Measurements from ENCODE around the gene PAK4. TPM values are rescaled to one million over a fixed set of nuclear protein-coding genes. Genes with fewer than 3 reads are reported as not detected.

The PAK4 gene
- total RNA-seq, 1 donor = 9.0 TPM

DNA sequence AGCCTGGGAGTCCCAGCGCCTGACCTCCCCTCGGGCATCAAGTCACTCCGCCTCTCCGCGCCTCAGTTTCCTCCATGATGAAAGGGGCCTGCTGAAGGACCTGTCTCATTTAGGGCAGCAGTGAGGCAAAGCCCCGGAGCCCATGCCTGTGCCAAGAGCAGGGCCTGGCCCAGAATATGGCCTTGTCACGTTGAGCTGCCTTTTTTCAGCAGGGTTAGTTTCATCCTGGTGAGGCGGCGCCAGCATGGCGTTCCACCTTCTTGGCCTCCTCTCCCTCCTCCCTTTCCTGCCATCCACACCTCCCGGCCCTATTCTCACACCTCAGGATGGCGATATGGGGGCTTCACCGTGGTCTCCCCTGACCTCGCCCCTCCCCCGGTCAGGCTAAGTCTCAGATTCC is 30.2 kb downstream of the PAK4 start:
- no peak for DNase-seq (ENCODE audit: low read depth)

DNA sequence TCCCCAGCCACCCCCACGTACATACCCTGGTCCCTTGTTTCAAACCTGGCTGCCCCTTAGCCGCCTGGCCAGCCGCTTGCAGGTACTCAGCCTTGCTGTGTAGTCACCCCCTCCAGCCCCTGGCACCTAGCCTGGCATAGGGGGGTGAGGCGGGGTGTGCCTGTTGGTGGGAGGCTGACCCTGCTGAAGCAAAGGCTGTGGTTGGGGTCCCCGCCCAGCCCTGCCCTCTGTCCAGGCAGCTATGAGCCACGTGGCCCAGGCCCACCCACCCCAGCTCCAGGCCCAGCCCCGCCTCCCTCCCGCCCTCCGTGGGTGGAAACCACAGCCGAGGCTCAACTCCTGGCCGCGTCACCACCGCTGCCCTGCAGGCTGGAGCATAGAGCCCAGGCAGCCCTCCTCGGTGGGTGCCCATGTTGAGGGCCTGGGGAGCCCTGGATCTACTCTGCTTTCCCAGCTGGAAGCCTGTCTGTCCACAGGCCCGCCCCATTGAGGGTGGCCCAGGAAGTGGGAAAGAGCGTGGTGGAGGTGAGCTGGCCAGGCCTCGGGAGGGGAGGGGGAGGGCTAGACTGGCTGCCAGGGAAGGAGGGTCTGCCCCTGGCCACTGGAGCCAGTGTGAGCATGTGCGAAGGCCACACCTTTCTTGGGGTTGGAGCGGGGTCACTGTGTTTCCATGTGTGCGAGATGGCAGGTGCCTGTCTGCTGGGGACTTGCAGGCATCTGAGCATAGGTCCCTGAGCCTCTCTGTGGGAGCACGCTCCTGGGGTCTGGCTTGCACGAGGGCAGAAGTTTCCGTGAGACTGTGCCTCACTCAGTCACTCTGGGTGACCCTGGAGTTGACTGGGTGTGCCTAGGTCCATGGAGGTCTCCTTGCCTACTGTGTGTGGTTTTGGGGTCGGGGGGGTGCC is 31.0 kb downstream of the PAK4 start:
- no peak for DNase-seq (ENCODE audit: low read depth)
- TF ChIP-seq, protein P1, sequence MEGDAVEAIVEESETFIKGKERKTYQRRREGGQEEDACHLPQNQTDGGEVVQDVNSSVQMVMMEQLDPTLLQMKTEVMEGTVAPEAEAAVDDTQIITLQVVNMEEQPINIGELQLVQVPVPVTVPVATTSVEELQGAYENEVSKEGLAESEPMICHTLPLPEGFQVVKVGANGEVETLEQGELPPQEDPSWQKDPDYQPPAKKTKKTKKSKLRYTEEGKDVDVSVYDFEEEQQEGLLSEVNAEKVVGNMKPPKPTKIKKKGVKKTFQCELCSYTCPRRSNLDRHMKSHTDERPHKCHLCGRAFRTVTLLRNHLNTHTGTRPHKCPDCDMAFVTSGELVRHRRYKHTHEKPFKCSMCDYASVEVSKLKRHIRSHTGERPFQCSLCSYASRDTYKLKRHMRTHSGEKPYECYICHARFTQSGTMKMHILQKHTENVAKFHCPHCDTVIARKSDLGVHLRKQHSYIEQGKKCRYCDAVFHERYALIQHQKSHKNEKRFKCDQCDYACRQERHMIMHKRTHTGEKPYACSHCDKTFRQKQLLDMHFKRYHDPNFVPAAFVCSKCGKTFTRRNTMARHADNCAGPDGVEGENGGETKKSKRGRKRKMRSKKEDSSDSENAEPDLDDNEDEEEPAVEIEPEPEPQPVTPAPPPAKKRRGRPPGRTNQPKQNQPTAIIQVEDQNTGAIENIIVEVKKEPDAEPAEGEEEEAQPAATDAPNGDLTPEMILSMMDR (IDR thresholded peaks at IDR 0.05; ENCODE audit: insufficient read depth, low read length) = no peak
- peak overlapping the region; percentile 67 for H3K4me3 ChIP-seq (ENCODE audit: low read depth, low read length)

More for the DNA sequence above, 30.2 kb downstream of the PAK4 start:
- peak overlapping the region; percentile 5 for H3K4me3 ChIP-seq (ENCODE audit: low read depth, low read length)
- TF ChIP-seq, protein P1 (IDR thresholded peaks at IDR 0.05; ENCODE audit: insufficient read depth, low read length) = no peak

DNA sequence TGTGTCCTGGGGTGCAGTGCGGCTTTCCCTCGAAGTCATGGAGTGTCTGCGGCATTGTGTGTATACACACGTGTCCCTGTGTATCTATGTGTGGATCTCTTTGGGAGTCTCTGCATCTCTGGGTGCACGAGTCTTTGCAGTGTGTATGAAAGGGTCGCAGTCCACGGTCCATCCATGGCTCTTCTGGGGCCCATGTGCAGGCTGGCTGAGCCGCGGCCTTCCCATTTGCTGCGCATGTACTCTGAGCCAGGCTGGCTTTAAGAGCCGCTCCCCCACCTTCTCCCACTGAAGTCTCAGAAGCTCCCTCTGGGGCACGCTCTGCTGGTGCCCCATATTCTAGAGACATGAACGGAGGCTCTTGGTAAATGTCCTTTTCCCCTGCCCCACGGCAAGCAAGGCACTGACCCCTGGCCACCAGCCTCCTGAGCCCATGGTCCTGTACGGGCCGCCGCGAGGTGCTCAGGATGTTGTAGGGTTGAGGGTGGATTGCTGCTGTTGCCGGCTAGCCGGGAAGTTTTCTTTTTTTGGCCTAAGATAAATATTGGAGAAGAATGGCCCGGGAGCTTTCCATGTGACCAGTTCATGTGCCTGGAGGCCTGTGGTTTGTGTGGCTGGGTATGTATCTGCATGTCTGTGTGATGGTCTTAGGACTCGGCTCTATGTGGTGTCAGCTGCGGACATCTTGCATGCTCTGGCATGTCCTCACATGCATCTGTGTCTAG is 31.9 kb downstream of the PAK4 start:
- H3K4me3 ChIP-seq (ENCODE audit: low read depth, low read length) = peak overlapping the region; percentile 67
- TF ChIP-seq, protein P1 (IDR thresholded peaks at IDR 0.05; ENCODE audit: insufficient read depth, low read length) = no peak
- peak; percentile 51 for DNase-seq (ENCODE audit: low read depth)

DNA sequence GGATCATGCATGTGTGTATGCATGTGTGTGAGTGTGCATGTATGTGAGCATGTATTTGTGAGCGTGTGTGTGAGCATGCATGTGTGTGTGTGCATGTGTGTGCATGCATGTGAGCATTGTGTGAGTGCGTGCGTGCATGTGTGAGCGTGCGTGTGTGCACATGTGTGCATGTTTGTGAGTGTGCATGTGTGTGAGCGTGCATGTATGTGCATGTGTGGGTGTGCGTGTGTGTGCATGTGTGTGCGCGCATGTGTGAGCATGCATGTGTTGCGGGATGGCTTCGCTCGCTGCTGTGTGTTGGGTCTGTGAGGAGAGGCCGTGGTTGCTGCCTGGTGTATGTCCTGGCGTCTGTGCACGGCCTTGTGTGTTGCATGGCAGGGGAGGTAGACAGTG is 32.4 kb downstream of the PAK4 start:
- peak overlapping the region; percentile 67 for H3K4me3 ChIP-seq (ENCODE audit: low read depth, low read length)
- TF ChIP-seq, protein P1 (IDR thresholded peaks at IDR 0.05; ENCODE audit: insufficient read depth, low read length) = no peak
- no peak for DNase-seq (ENCODE audit: low read depth)

DNA sequence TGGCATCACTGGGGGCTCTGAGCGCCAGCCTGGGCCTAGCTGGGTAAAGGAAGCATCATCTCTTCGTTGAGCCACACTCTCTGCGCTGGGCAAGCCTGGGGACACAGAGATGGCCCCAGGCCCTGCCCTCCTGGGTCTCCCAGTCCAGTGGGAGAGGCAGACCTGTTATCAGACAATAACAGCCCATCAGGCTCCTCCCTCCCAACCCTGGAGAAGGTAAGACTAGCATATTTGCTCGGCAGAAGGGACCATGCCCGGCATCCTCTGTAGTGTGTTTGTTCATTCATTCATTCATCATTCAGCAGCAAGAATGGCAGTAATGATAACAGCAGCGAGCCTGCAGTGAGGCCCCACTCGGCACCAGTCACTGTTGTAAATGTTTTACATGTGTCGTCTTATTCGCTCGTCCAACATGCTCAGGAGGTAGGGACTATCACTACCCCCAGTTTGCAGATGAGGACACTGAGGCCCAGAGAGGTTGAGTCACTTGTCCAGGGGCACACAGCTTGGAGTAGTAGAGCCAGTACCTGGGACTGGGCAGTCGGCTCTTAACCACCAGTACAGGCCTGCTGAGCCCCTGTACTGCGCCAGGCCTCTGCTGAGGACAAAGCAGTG is 33.2 kb downstream of the PAK4 start:
- no peak overlapping the region for H3K4me3 ChIP-seq (ENCODE audit: low read depth, low read length)
- DNase-seq (ENCODE audit: low read depth) = no peak
- TF ChIP-seq, protein P1 (IDR thresholded peaks at IDR 0.05; ENCODE audit: insufficient read depth, low read length) = no peak

DNA sequence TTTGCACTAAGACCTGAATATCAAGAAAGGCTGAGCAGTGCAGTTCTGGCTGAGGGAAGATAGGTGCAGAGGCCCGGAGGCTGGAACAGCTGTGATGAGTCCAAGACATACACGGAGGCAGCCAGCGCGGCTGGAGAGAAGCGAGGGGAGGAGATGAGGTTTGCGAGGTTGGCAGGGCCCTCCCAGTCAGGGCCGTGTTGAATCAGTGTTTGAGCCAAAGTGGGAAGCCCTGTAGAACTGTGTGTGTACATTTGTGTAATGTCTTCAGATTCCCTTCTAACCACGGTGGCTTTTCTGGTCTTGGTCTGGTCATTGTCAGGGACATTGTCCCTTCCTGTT is 34.9 kb downstream of the PAK4 start:
- peak; percentile 85 for DNase-seq (ENCODE audit: low read depth)
- H3K4me3 ChIP-seq (ENCODE audit: low read depth, low read length) = no peak overlapping the region
- TF ChIP-seq, protein P1 (IDR thresholded peaks at IDR 0.05; ENCODE audit: insufficient read depth, low read length) = peak; percentile 60

Measured in fibroblast of the aortic adventitia (primary cell).